Measurements from ENCODE around the gene SLC2A8. TPM values are rescaled to one million over a fixed set of nuclear protein-coding genes. Genes with fewer than 3 reads are reported as not detected.
A peak's percentile ranks its signal among the peaks of the same experiment; 100 is the strongest.

Gene SLC2A8
- total RNA-seq, 1 donor from 2014 or later: 40.2 TPM

DNA sequence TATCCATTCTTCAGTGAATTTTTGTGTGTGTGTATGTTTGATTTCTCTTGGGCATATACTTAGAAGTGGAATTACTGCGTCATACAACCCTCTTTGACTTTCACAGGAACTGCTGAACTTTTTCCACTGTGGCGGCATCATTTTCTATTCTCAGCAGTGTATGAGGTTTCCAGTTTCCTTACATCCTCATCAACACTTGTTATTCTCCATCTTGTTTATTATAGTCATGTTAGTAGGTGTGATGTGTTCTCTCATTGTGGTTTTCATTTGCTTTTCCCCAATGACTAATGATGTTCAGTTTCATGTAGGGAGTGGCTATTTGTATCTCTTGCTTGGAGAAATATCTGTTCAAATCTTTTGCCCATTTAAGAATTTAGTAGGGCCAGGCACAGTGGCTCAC lies 29.8 kb downstream of the SLC2A8 start:
- Mint-ChIP-seq H3K9me3 (no peaks in the 10 kb centered on the region), H3K4me1 (ENCODE audit: unreplicated experiment) (peaks cover 35% of the 10 kb centered on the region), H3K36me3 (peaks cover 9% of the 10 kb centered on the region), H3K4me3 (peak overlapping the region; percentile 58), H3K27me3 (no peaks in the 10 kb centered on the region), H3K27ac (peak overlapping the region; percentile 30)
- no peak for DNase-seq (ENCODE audit: extremely low spot score, unreplicated experiment)
- TF ChIP-seq, protein P1, sequence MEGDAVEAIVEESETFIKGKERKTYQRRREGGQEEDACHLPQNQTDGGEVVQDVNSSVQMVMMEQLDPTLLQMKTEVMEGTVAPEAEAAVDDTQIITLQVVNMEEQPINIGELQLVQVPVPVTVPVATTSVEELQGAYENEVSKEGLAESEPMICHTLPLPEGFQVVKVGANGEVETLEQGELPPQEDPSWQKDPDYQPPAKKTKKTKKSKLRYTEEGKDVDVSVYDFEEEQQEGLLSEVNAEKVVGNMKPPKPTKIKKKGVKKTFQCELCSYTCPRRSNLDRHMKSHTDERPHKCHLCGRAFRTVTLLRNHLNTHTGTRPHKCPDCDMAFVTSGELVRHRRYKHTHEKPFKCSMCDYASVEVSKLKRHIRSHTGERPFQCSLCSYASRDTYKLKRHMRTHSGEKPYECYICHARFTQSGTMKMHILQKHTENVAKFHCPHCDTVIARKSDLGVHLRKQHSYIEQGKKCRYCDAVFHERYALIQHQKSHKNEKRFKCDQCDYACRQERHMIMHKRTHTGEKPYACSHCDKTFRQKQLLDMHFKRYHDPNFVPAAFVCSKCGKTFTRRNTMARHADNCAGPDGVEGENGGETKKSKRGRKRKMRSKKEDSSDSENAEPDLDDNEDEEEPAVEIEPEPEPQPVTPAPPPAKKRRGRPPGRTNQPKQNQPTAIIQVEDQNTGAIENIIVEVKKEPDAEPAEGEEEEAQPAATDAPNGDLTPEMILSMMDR (conservative IDR thresholded peaks at IDR 0.05): no peak

DNA sequence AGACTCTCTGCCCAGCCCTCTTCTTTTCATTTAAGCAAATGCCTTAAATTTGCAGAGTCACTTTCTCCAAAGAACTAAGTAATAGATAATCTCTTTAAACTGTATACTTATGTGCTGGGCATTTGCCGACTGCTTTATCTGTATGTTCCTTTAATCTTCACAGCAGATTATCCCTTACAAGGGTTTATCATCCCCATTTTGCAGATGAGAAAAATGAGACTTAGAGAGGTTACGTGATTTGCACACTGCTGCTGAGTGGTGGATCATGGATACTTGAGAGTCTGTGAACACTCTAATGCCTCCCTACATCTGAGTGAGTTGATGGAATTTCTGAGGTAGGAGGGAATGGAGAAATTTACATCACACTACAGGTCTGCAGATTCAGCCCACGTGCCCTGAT lies 31.4 kb downstream of the SLC2A8 start:
- Mint-ChIP-seq H3K4me3 (no peak overlapping the region), H3K36me3 (peaks cover 11% of the 10 kb centered on the region), H3K9me3 (no peaks in the 10 kb centered on the region), H3K27me3 (no peaks in the 10 kb centered on the region), H3K27ac (no peak overlapping the region), H3K4me1 (ENCODE audit: unreplicated experiment) (peaks cover 23% of the 10 kb centered on the region)
- TF ChIP-seq, protein P1 (conservative IDR thresholded peaks at IDR 0.05): no peak
- DNase-seq (ENCODE audit: extremely low spot score, unreplicated experiment): no peak

DNA sequence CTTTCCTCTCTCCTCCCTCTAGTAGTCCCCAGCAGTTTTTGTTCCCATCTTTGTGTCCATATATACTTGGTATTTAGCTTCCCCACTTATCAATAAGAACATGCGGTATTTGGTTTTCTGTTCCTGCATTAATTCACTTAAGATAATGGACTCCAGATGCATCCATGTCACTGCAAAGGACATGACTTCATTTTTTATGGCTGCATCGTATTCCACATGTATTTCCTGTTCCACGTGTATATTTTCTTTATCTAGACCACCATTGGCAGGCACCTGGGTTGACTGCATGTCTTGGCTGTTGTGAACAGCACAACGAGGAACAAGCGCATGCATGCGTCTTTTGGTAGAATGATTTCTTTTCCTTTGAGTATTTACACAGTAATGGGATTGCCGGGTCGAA lies 33.4 kb downstream of the SLC2A8 start:
- Mint-ChIP-seq H3K27ac (no peak overlapping the region), H3K4me3 (no peak overlapping the region), H3K9me3 (no peaks in the 10 kb centered on the region), H3K4me1 (ENCODE audit: unreplicated experiment) (peaks cover 7% of the 10 kb centered on the region), H3K36me3 (peaks cover 23% of the 10 kb centered on the region), H3K27me3 (no peaks in the 10 kb centered on the region)
- DNase-seq (ENCODE audit: extremely low spot score, unreplicated experiment): no peak
- TF ChIP-seq, protein P1 (conservative IDR thresholded peaks at IDR 0.05): no peak

DNA sequence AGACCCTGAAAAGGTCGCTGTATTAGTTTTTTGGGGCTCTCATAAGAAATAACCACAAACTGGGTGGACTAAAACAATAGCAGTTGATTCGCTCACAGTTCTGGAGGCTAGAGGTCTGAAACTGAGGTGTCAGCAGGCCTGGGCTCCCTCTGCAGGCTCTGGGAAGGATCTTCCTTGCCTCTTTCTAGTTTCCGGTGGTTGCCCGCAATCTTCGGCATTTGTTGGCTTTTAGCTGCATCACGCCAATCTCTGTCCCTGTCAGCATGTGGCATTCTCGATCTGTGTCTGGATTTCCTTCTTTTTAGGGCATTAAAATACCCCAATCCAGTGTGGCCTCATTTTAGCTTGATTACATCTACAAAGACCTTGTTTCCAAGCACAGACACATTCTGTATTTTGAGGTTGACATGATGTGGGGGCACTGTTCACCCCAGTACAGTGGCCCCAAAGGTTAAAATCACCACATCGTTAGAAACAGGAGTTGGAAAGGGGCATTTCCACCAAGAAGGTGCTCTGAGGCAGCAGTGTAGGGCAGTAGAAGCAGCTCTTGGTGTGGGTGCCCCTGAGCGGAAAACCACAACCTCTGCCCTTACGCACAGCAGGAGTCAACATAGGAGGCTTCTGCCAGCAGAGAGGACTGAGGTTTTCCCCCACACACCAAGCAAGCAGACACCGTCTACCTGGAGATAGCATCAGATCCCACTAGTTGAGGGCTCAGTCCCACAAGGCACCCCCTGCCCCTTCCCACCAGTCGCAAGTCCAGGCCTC lies 40.7 kb downstream of the SLC2A8 start:
- TF ChIP-seq, protein P1 (conservative IDR thresholded peaks at IDR 0.05): peak; percentile 30
- Mint-ChIP-seq H3K9me3 (no peaks in the 10 kb centered on the region), H3K36me3 (peaks cover 45% of the 10 kb centered on the region), H3K4me3 (no peak overlapping the region), H3K4me1 (ENCODE audit: unreplicated experiment) (peaks cover 6% of the 10 kb centered on the region), H3K27ac (no peak overlapping the region), H3K27me3 (no peaks in the 10 kb centered on the region)
- no peak for DNase-seq (ENCODE audit: extremely low spot score, unreplicated experiment)

DNA sequence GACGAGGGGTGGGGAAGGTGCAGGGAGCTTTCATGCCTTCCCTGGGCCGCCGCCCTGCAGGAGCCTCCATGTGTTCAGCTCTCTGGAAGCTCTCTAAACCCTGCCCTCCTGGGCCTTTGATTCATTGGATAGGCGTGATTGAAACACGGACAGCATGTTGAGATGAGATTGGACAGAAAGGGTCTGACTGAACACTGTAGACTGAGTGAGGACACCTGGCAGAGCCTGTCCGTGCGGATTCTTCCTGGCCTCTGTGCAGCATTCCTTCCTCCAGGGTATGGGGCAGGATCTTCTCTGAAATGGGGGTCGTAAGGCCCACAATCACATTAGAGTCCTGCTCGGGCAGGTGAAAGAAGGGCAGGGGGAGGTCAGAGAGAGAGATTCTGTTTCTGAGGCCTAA lies 41.4 kb downstream of the SLC2A8 start:
- DNase-seq (ENCODE audit: extremely low spot score, unreplicated experiment): no peak
- no peaks in the 10 kb centered on the region for H3K9me3 Mint-ChIP-seq
- TF ChIP-seq, protein P1 (conservative IDR thresholded peaks at IDR 0.05): no peak
- H3K4me3 Mint-ChIP-seq: peak overlapping the region; percentile 65
- H3K4me1 Mint-ChIP-seq (ENCODE audit: unreplicated experiment): peaks cover 6% of the 10 kb centered on the region
- H3K27me3 Mint-ChIP-seq: no peaks in the 10 kb centered on the region
- peaks cover 43% of the 10 kb centered on the region for H3K36me3 Mint-ChIP-seq
- peak overlapping the region; percentile 96 for H3K27ac Mint-ChIP-seq

Measured in type B pancreatic cell (in vitro differentiated cells).